GM21390 (cell line): Measurements from ENCODE around the gene FGFR2.

ENCODE experiments used
- ATAC-seq: cut with Tn5 transposase; IDR thresholded peaks from one replicate; pipeline ENCODE4 v1.9.1; 2021; ENCODE audit not compliant: unreplicated experiment

Gene FGFR2

GRCh38 chr10:121497513-121498470 lies 100.5 kb downstream of the FGFR2 start:
- ATAC-seq = no peak

DNA sequence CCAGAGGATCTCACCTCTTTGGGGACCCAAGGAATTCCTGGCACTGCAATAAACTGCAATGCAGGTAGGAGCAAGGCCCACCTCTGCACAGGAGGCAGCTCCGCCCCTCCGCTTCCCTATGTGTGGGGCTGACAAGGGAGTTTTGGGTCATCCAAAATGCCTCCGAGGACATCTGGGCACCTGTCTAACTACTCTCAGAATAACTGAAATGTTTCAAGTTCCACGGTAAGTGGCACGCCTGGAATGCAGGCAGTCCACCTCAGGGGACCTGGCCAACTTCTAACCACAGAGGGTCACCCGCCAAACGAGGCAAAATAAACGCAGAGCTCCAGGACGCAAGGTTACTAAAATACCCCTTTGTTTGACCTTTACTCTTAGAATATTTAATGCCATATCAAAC lies 102.5 kb downstream of the FGFR2 start:
- no peak for ATAC-seq

DNA sequence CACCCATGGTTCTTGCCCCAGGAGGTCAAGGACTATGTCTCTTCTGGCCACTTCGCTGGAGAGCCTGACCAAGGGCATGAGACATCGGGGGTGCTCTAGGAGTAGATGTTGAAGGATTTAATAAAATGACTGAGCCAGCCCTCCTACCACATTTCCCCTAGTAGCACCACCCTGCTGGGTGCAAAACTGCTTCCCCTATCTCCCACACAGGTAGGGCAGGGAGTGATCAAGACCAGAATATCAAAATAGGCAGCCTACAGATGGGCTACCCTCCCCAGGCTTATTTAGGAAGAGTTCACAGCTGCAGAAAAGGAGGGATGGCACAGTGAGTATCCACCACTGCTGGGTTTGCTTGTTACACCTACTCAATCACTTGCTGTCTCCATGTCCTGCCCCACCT lies 103.9 kb downstream of the FGFR2 start:
- ATAC-seq = no peak

- no peak for ATAC-seq
Observed at GRCh38 chr10:121493521-121493920, 104.7 kb downstream of the FGFR2 start.

DNA sequence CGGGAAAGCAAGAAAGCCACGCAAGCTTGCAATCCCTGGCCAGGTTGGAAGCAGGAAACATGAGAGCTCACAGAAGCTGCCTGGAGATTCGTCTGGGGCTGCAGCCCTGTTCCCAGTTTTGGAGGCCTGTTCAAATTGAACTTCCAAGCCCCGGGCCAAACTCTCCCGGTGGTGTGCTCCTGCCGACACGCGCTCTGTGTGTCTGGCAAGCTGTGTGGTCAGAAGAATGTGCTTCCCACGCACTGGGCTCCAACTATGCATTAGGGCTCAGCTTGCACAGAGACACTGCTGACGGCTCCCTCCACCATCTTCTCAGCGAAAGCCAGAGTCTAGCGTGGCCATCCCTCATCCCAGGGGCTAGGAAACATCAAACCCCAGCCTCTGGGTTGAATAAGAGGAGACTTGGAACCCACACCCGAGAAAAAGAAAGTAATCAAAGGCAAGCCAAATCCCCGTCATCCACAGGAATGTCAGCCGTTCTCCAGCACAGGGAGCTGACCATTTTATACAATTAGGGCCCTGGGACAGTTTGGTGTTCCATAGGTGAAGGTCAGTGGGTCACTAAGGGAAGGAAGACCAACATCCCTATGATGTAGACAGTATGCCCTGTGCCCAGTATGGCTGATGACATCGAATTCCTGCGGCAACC lies 107.2 kb downstream of the FGFR2 start:
- ATAC-seq = no peak

DNA sequence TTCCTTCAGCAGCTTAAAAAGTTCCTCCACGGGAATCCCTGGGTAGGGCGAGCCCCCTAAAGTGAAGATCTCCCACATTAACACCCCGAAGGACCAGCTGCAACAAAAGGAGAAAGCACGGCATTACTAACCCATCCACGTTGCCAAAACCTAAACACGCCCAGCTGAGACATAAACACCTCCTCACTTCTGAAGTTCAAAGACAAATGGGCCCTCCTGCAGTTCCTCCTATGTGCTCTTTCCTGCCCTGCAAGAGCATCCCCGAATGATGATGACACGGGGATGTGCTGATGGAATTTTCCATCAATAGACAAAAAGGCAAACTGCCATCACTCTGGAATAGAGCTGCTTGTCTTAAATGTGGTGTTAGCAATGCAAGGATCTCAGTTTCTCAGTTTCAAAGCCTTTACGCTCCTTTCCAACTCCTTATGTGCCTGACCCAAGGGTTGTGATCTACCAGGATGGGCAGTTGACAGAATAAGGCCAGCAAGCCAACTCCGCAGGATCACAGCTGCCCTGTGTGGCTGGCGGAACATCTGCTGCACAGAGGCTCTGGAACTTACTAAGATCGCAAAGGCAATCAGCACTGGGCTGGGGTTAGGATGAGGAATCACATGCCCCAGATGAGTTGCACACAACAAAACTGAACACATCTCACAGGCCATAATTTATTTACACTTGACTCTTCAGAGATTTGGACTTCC lies 112.7 kb downstream of the FGFR2 start:
- ATAC-seq = no peak

GRCh38 chr10:121484816-121485215 lies 113.4 kb downstream of the FGFR2 start:
- ATAC-seq = no peak

GRCh38 chr10:121484401-121484800 lies 113.8 kb downstream of the FGFR2 start:
- no peak for ATAC-seq

GRCh38 chr10:121481180-121481579 lies 117.1 kb downstream of the FGFR2 start:
- ATAC-seq = no peak

DNA sequence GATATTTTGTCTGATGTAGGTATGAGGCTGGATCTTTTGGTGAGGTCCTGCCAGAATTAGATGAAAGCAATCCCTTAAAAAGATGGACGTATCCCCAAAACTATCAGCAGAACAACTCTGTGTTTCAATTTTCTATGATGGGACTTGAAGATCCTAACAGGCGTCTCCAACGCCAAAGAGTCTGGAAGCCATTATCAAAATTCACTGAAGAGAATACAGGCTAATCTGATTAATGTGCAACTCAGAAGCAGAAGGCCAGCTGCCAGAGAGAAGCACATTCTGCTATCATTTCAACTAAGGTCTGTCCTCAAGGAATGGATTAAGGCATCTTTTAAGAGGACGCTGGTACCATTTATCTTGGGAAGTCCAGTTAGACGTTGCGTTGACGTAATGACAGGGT lies 119.7 kb downstream of the FGFR2 start:
- no peak for ATAC-seq

DNA sequence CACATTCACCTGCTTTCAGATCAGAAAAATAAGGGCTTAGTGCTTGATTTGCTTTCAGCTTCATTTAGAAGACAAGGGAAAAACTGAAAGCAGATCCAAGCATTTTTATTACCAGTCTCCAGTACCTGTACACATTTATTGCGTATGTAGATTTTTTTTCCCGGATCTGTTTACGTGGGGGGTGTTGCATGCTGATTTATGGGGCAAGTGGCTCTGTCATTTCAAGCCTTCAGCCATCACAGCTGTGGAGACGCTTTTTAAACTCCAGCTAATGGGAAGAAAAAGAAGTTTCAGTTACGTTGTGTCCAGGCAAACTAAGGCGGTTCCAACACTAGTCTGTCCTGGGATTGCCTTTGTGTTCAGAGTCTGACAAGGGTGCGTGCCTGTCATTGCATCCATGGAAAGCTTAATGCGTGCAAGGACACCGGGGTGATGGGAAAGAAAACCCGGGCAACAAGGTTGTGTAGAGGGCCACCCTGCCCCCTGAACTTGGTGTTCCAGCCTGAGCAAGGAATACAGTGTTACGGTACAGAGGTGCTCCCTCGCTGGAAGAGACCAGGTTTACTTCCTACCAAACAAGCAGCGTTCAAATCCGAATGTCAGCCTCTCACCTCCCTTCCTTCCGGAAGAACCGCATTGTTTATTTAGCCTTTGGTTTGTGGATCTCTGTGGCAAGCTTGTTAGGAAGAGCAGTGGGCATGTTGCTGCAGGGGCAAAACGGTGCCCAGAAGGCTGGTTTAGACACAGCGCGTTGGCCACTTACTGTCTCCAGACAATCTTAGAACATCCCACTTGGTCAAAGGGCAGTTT lies 128.2 kb downstream of the FGFR2 start:
- no peak for ATAC-seq

- no peak for ATAC-seq
Observed at GRCh38 chr10:121468726-121469125, 129.5 kb downstream of the FGFR2 start.

DNA sequence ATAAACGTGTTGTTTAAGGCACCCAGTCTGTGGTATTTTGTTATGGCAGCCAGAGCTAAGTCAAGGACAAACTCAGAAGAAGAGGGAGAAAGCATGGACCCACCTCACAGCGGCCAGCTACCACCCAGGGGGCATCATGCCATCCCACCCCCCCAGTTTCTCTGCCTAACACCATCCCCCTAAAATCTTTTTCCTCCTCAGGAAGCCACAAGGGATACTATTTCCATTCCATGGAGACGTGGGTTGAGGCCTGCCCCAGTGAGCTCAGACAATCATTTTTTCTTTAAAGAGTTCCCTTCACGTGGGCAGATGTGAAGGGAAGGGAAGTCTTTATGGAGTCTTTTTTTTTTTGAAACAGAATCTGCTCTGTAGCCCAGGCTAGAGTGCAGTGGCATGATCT lies 131.8 kb downstream of the FGFR2 start:
- no peak for ATAC-seq

DNA sequence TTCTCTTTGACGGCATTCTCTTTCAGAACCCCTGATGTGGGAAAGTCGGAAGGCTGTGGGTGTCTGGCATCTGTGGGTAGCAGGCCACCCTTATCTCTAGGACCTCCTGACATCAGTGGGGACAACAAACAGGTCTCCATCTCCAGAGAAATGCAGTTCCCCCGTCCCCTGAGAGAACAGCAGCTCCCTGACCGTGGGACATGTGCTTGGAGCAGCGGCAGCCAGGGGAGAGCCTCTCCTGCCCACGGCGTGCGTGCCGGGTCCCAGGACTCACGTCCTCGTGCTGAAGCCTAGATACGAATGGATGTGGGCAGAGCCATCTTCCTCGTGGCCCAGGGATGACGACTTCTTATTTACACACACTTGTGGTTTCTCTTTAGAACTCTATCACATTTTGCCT lies 133.0 kb downstream of the FGFR2 start:
- ATAC-seq = no peak

GRCh38 chr10:121464517-121464916 lies 133.7 kb downstream of the FGFR2 start:
- no peak for ATAC-seq

- ATAC-seq = no peak
Observed at GRCh38 chr10:121462955-121463354, 135.3 kb downstream of the FGFR2 start.

GRCh38 chr10:121462281-121462680 lies 136.0 kb downstream of the FGFR2 start:
- no peak for ATAC-seq

GRCh38 chr10:121461307-121461706 lies 136.9 kb downstream of the FGFR2 start:
- no peak for ATAC-seq

DNA sequence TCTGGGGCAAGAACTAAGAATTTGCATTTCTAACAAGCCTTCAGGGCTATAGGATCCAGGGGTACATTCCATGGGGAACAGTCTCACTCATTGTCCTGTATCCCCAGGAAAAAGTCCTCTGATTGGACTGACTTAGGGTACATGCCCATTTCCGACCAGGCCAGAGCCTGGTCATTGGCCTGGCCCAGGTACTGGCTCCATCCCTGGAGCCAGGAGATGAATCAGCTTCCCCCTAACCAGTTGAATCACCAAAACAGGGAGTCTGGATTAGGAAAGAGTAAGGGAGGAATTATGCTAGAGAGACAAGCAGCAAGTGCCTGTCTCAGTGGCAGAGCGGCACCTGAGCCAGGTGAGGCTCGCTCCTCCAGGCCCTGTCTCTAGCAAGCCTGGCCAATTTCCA lies 137.5 kb downstream of the FGFR2 start:
- ATAC-seq = no peak

GRCh38 chr10:121459622-121460453 lies 138.4 kb downstream of the FGFR2 start:
- no peak for ATAC-seq
